K562 (cell line): ENCODE measurements around the gene IFI30. TPM values are rescaled to one million over a fixed set of nuclear protein-coding genes. Genes with fewer than 3 reads are reported as not detected.

Source experiments
- ATAC-seq: fragments of 200-7000 bp; cut with Tn5 transposase; 3 replicates; pipeline ENCODE4 v1.9.1; 2020; ENCODE audit warnings: moderate library complexity
- BruUV-seq: library from RNA; stranded (reverse); fragments of 400-500 nt; replicated peaks from 2 replicates; lab custom pipeline; 2021; lab: Mats Ljungman, UMichigan
- CTCF ChIA-PET: fragments of 300-600 bp; formaldehyde crosslinking; extraction: SDS; loops from one replicate; lab custom pipeline; 2021; ENCODE audit warnings: low intra/inter-chr PET ratio; lab: Yijun Ruan, JAX
- POLR2A ChIA-PET: fragments of 300-600, 350-650 bp; sonication (Branson Sonifier 250); formaldehyde crosslinking; extraction: SDS; loops from one replicate; lab custom pipeline; 2021; ENCODE audit warnings: antibody characterized with exemption, inconsistent platforms; lab: Yijun Ruan, JAX
- DNase-seq, 4 experiments: peaks; one replicate each; pipeline versions ENCODE4 v3.0.0 to v3.0.0-alpha.2; 2011 to 2018; ENCODE audit warnings: low spot score in 3 of 4, mixed read lengths in 3 of 4; ENCODE audit errors: extremely low read depth in 1 of 4
- FAIRE-seq: peaks from 2 replicates; lab custom pipeline; 2011; peaks lifted over from hg19 to GRCh38; lab: Jason Lieb, UNC
- H2AFZ ChIP-seq: 2 replicates; pipeline ENCODE4 v1.6.0; 2011; ENCODE audit warnings: low read depth, low read length, control low read depth, inconsistent platforms
- H3K27ac ChIP-seq: fragments of 200-600 bp; 3 replicates; pipeline ENCODE4 v1.8.0; 2011; ENCODE audit warnings: low read depth, mild to moderate bottlenecking, control low read depth, inconsistent platforms, low read length, moderate library complexity, mixed read lengths; ENCODE audit errors: extremely low read depth
- H3K27me3 ChIP-seq, 2 experiments: fragments of 300-600 bp in 1 of 2; 2 replicates in 1 of 2; 3 replicates in 1 of 2; pipeline versions ENCODE4 v1.6.0 to v1.8.0; 2011; ENCODE audit warnings: inconsistent platforms in 2 of 2, low read length in 2 of 2, mild to moderate bottlenecking in 1 of 2, mixed read lengths in 1 of 2, moderate library complexity in 1 of 2; ENCODE audit not compliant: control insufficient read depth in 2 of 2, insufficient read depth in 2 of 2
- H3K36me3 ChIP-seq: fragments of 300-600 bp; 3 replicates; pipeline ENCODE4 v1.8.0; 2011; ENCODE audit warnings: mild to moderate bottlenecking, low read length, inconsistent platforms; ENCODE audit not compliant: control insufficient read depth, insufficient read depth
- H3K4me1 ChIP-seq, 2 experiments: fragments of 200-600 bp in 1 of 2; replicated peaks in 1 of 2; 2 replicates in 1 of 2; 3 replicates in 1 of 2; pipeline versions ENCODE4 v1.5.1 to v1.8.0; 2011; ENCODE audit warnings: inconsistent platforms in 2 of 2, low read length in 2 of 2, mild to moderate bottlenecking in 1 of 2, mixed read lengths in 1 of 2, moderate library complexity in 1 of 2; ENCODE audit not compliant: control insufficient read depth in 2 of 2, insufficient read depth in 2 of 2
- H3K4me2 ChIP-seq: 2 replicates; pipeline ENCODE4 v1.6.1; 2011; ENCODE audit warnings: low read length, control low read depth, inconsistent platforms, mixed read lengths; ENCODE audit not compliant: insufficient read depth
- H3K4me3 ChIP-seq: fragments of 200-600 bp; sonication (generic), shearing (Covaris generic); 2 replicates; pipeline ENCODE4 v1.5.1; 2016; ENCODE audit warnings: control low read depth, inconsistent platforms
- H3K79me2 ChIP-seq: fragments of 200-600 bp; 3 replicates; pipeline ENCODE4 v1.8.0; 2011; ENCODE audit warnings: low read length, inconsistent platforms; ENCODE audit not compliant: control insufficient read depth, insufficient read depth
- H3K9ac ChIP-seq, 2 experiments: 2 replicates each; pipeline versions ENCODE4 v1.6.0 to v1.6.1; 2011; ENCODE audit warnings: low read depth in 2 of 2, low read length in 2 of 2, control low read depth in 1 of 2, inconsistent platforms in 1 of 2, mild to moderate bottlenecking in 1 of 2, mixed read lengths in 1 of 2; ENCODE audit not compliant: insufficient read depth in 1 of 2
- H3K9me1 ChIP-seq: one replicate; pipeline ENCODE4 v1.6.0; 2011; ENCODE audit warnings: inconsistent platforms, mild to moderate bottlenecking, low read length, moderate library complexity; ENCODE audit not compliant: control insufficient read depth, insufficient read depth
- H3K9me3 ChIP-seq: replicated peaks from 2 replicates; pipeline ENCODE4 v1.5.1; 2011; ENCODE audit warnings: low read depth, low read length, inconsistent platforms; ENCODE audit not compliant: control insufficient read depth, insufficient read depth
- H4K20me1 ChIP-seq: replicated peaks from 2 replicates; pipeline ENCODE4 v1.6.1; 2011; ENCODE audit warnings: low read length, inconsistent platforms, mixed read lengths; ENCODE audit not compliant: control insufficient read depth, insufficient read depth
- CSDE1 ChIP-seq, 2 experiments: fragments of 450-650 bp; IDR thresholded peaks; 2 replicates each; pipeline ENCODE4 v1.6.1; 2016; ENCODE audit warnings: mild to moderate bottlenecking in 1 of 2
- MAFG ChIP-seq: fragments of 450-650 bp; conservative IDR thresholded peaks from 2 replicates; pipeline ENCODE4 v1.6.1; 2016; ENCODE audit warnings: missing genetic modification characterization, missing compliant biosample characterization
- RBM15 ChIP-seq: fragments of 200-400 bp; formaldehyde crosslinking; IDR thresholded peaks from 2 replicates; pipeline ENCODE4 v1.6.1; 2018; ENCODE audit warnings: mild to moderate bottlenecking, low read length, moderate library complexity; ENCODE audit not compliant: insufficient read depth
- SAP30 ChIP-seq: fragments of 200-600 bp; sonication (generic); IDR thresholded peaks from 2 replicates; pipeline ENCODE4 v1.6.1; 2012; ENCODE audit warnings: borderline replicate concordance, low read depth, mild to moderate bottlenecking, moderate library complexity, low read length, control low read depth, inconsistent platforms; ENCODE audit not compliant: insufficient read depth, poor library complexity, severe bottlenecking
- SP2 ChIP-seq: IDR thresholded peaks from 2 replicates; pipeline ENCODE4 v1.6.1; 2011; ENCODE audit warnings: mild to moderate bottlenecking, low read depth, low read length, moderate library complexity; ENCODE audit not compliant: poor library complexity, severe bottlenecking; ENCODE audit errors: extremely low read depth
- XRCC3 ChIP-seq: fragments of 450-650 bp; IDR thresholded peaks from 2 replicates; pipeline ENCODE4 v1.6.1; 2017; ENCODE audit warnings: mild to moderate bottlenecking, moderate library complexity
- ZBTB1 ChIP-seq: sonication (generic); formaldehyde crosslinking; IDR thresholded peaks from 2 replicates; pipeline ENCODE4 v1.8.1; 2023; ENCODE audit warnings: missing genetic modification reagents, low read depth, mild to moderate bottlenecking, borderline replicate concordance
- WGBS: fragments of 100-300 bp; shearing (Covaris generic); methylation state at CpG from one replicate; pipeline ENCODE4 v1.1.6; 2016; ENCODE audit warnings: low coverage, mixed read lengths; ENCODE audit not compliant: insufficient coverage; ENCODE audit errors: missing lambda C conversion rate; 5-methylcytosine and 5-hydroxymethylcytosine counted together
- in situ Hi-C: fragments of 300-500 bp; cut with MboI; formaldehyde crosslinking; loops from 4 replicates; pipeline ENCODE4 v1.15.0; 2018; ENCODE audit warnings: inconsistent platforms, mixed read lengths
- intact Hi-C: fragments of 100-400 bp; cut with micrococcal nuclease; formaldehyde crosslinking; loops from 2 replicates; pipeline ENCODE4 v1.14.2; 2022
- polyA plus RNA-seq, 8 experiments: library from polyadenylated mRNA; depleted of rRNA in 4 of 8; stranded (reverse) in 5 of 8; unstranded in 3 of 8; fragments of >200 nt; fragmentation: Nextera tagmentation in 2 of 8; fragmentation: Illumina TruSeq in 1 of 8; extraction: Ambion mirVana in 2 of 8; extraction: Trizol in 1 of 8; gene quantifications; 2 replicates each; pipeline versions ENCODE4 v1.2.1 to v1.2.3, GENCODE V29; 2011 to 2014; ENCODE audit warnings: inconsistent platforms in 1 of 8, missing spikeins in 1 of 8
- total RNA-seq, 7 experiments: library from RNA; depleted of rRNA in 6 of 7; stranded (reverse); fragments of >200 nt in 6 of 7; fragmentation: Illumina TruSeq in 2 of 7; extraction: Trizol in 2 of 7; gene quantifications; 2 replicates each; pipeline versions ENCODE4 v1.2.1 to v1.2.3, GENCODE V29; 2011 to 2021; ENCODE audit warnings: low replicate concordance in 1 of 7
- TF ChIP-seq, protein P1 (sequence below): sonication (generic); formaldehyde crosslinking; IDR thresholded peaks from 2 replicates; pipeline ENCODE4 v1.8.1; 2023; ENCODE audit warnings: mild to moderate bottlenecking, missing genetic modification reagents

Gene IFI30
- total and polyA plus RNA-seq, 9 of the 15 experiments (the other 6 are each of a cell fraction or from before 2014, with no cell fraction given) = 63.7 to 430 (median 109) TPM

DNA sequence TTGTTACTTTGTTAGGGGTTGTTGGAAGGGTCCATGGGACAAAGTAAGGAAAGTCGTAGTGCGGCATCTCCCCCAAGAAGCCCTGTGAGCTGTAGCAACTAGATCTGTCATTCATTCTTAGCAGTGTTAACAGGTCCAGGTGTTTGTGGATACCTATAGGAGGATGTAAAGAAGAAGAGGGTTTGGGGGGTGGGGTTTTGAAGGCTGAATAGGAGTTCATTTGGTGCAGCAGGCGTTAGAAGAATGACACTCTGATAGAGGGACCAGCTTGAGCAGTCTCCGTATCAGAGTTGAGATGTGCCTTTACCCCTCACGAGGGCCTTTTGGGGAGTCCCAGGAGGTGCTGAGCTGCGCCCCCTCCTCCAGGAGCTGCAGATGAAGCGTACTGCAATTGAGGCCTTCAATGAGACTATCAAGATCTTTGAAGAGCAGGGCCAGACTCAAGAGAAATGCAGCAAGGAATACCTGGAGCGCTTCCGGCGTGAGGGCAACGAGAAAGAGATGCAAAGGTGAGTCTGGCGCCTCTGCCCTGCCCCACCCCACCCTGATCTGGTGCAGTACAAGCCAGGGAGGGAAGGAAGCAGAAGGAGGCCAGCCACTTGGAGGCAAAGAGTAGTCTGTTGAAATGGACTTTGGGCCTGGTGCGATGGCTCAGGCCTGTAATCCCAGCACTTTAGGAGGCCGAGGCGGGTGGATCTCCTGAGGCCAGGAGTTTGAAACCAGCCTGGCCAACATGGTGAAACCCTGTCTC is 7.6 kb upstream of the IFI30 start:
- H3K4me1 ChIP-seq = peaks cover 5 to 22% of the 10 kb centered on the region in 2 experiments
- intact Hi-C loops (loop anchor here (10.0 kb wide), 1 partner anchor 161 kb away; the partner anchor contains the start of gene ARRDC2), in situ Hi-C loops (loop anchor here (10.0 kb wide), 1 partner anchor 161 kb away; the partner anchor contains the start of gene ARRDC2)
- H3K27me3 ChIP-seq = no peaks in the 10 kb centered on the region
- no peak for TF ChIP-seq SAP30
- no peak for TF ChIP-seq CSDE1 (IDR thresholded peaks at IDR 0.05)
- TF ChIP-seq, protein P1, sequence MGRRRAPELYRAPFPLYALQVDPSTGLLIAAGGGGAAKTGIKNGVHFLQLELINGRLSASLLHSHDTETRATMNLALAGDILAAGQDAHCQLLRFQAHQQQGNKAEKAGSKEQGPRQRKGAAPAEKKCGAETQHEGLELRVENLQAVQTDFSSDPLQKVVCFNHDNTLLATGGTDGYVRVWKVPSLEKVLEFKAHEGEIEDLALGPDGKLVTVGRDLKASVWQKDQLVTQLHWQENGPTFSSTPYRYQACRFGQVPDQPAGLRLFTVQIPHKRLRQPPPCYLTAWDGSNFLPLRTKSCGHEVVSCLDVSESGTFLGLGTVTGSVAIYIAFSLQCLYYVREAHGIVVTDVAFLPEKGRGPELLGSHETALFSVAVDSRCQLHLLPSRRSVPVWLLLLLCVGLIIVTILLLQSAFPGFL (CRISPR knock-in tag) = no peak
- TF ChIP-seq XRCC3 = no peak
- TF ChIP-seq MAFG (tag) = no peak
- TF ChIP-seq SP2 = no peak
- no peak for TF ChIP-seq RBM15
- TF ChIP-seq ZBTB1 (CRISPR knock-in tag) = no peak
- no peak overlapping the region for H3K4me3 ChIP-seq
- no peak overlapping the region for H2AFZ ChIP-seq
- ChIA-PET POLR2A (interaction anchor here (0.8 to 1.1 kb wide), 2 partner anchors 11 to 58 kb away, joined by 5 to 6 read pairs; no protein-coding TSS in a partner anchor), CTCF (no interaction called here)
- peaks cover 9% of the 10 kb centered on the region; the same call in 2 of the 3 replicates for H3K79me2 ChIP-seq
- H3K9me1 ChIP-seq = peaks cover 3% of the 10 kb centered on the region
- ATAC-seq (no peak), FAIRE-seq (no peak), DNase-seq (no peak)
- 92% methylated on average over 12 of the region's 15 CpGs for WGBS
- no peak overlapping the region for H3K27ac ChIP-seq
- H3K36me3 ChIP-seq = peaks cover 75% of the 10 kb centered on the region; the same call in 2 of the 3 replicates
- H3K4me2 ChIP-seq = no peak overlapping the region
- H3K9ac ChIP-seq = no peak overlapping the region
- no peaks in the 10 kb centered on the region for H3K9me3 ChIP-seq
- BruUV-seq = no TSS peak
- peaks cover 8% of the 10 kb centered on the region; the same call in 1 of the 2 replicates for H4K20me1 ChIP-seq
